Kidney (tissue), 14 donors: ENCODE results near the gene PTH1R. TPM values are rescaled to one million over a fixed set of nuclear protein-coding genes. Genes with fewer than 3 reads are reported as not detected.

ENCODE experiments used
- DNase-seq, 5 donors: peaks; one replicate each; pipeline ENCODE4 v3.0.0-alpha.2; 2013 to 2020
- FAIRE-seq: peaks from 2 replicates; lab custom pipeline; 2012; peaks lifted over from hg19 to GRCh38; lab: Jason Lieb, UNC
- H3K27ac ChIP-seq, 2 donors: one replicate each; pipeline ENCODE4 v1.7.0; 2013; ENCODE audit warnings: low read depth in 2 of 2, low read length in 2 of 2, inconsistent platforms in 1 of 2
- H3K27me3 ChIP-seq: one replicate; pipeline ENCODE4 v1.7.1; 2013; ENCODE audit warnings: low read length, inconsistent platforms; ENCODE audit not compliant: control insufficient read depth, insufficient read depth
- H3K36me3 ChIP-seq, 3 donors: one replicate each; pipeline versions ENCODE4 v1.7.0 to v1.7.1; 2013; ENCODE audit warnings: low read length in 3 of 3, control low read depth in 1 of 3, inconsistent platforms in 1 of 3; ENCODE audit not compliant: insufficient read depth in 3 of 3, control insufficient read depth in 2 of 3
- H3K4me1 ChIP-seq, 3 donors: one replicate each; pipeline versions ENCODE4 v1.7.0 to v1.7.1; 2013; ENCODE audit warnings: low read length in 3 of 3, inconsistent platforms in 1 of 3, low read depth in 1 of 3; ENCODE audit not compliant: control insufficient read depth in 2 of 3, insufficient read depth in 2 of 3
- H3K4me3 ChIP-seq, 3 donors: one replicate each; pipeline versions ENCODE4 v1.7.0 to v1.8.1; 2013; ENCODE audit warnings: low read length in 3 of 3, control low read depth in 1 of 3, inconsistent platforms in 1 of 3
- H3K9ac ChIP-seq, 3 donors: one replicate each; pipeline versions ENCODE4 v1.7.0 to v1.7.1; 2013; ENCODE audit warnings: low read length in 3 of 3, control low read depth in 1 of 3, inconsistent platforms in 1 of 3
- H3K9me3 ChIP-seq, 3 donors: one replicate each; pipeline versions ENCODE4 v1.7.0 to v1.7.1; 2013; ENCODE audit warnings: low read length in 3 of 3, control low read depth in 1 of 3, inconsistent platforms in 1 of 3; ENCODE audit not compliant: control insufficient read depth in 2 of 3, insufficient read depth in 1 of 3
- CTCF ChIP-seq: IDR thresholded peaks from 3 replicates; pipeline ENCODE4 v1.5.1; 2012; ENCODE audit warnings: mild to moderate bottlenecking, moderate library complexity, borderline replicate concordance; ENCODE audit not compliant: insufficient read depth; ENCODE audit errors: extremely low read depth
- intact Hi-C: fragments of 100-400 bp; cut with DNase I; formaldehyde crosslinking; loops from one replicate; pipeline ENCODE4 v1.11.1; 2022
- polyA plus RNA-seq: library from polyadenylated mRNA; stranded (reverse); fragments of 350-450 nt; fragmentation: Illumina TruSeq; extraction: RNeasy Lipid Tissue Mini Kit (QIAGEN cat#74804); gene quantifications from one replicate; pipeline ENCODE4 v1.2.3, GENCODE V29; 2014; ENCODE audit warnings: low read depth, low replicate concordance; ENCODE audit not compliant: insufficient read depth
- total RNA-seq: library from RNA; stranded (reverse); fragmentation: NEBNext Ultra II Directional; extraction: Animal tissue kit (Norgen Biotek cat#: 25700); gene quantifications from one replicate; pipeline ENCODE4 v1.2.1, GENCODE V29; 2021
- donor health status: control.
- donor health status: control.
- donor health status: control.
- donor health status: control.
- donor health status: control.
- donor health status: DM: yes; HTN: yes; CAD: no.
- donor health status: Normal renal cell carcinoma (clear cell type).

PTH1R gene
- total and polyA plus RNA-seq, 2 donors from 2014 or later = 286 to 1,885 TPM

- no peak for DNase-seq
- Histone ChIP-seq H3K4me3 (no peak overlapping the region), H3K27me3 (no peaks in the 10 kb centered on the region), H3K36me3 (no peaks in the 10 kb centered on the region), H3K9ac (no peak overlapping the region), H3K27ac (no peak overlapping the region), H3K4me1 (peaks cover 0 to 12% (median 10%) of the 10 kb centered on the region in 3 donors), H3K9me3 (no peaks in the 10 kb centered on the region)
- FAIRE-seq = no peak
- TF ChIP-seq CTCF = no peak
- intact Hi-C loops = no loop called here
Measured at GRCh38 chr3:46843508-46843907, 34.0 kb upstream of the PTH1R start.

- H3K4me3 ChIP-seq = no peak overlapping the region
- no peaks in the 10 kb centered on the region for H3K27me3 ChIP-seq
- peaks cover 0 to 12% (median 10%) of the 10 kb centered on the region in 3 donors for H3K4me1 ChIP-seq
- DNase-seq = no peak
- no peak for TF ChIP-seq CTCF
- no peaks in the 10 kb centered on the region for H3K36me3 ChIP-seq
- H3K9me3 ChIP-seq = no peaks in the 10 kb centered on the region
- FAIRE-seq = no peak
- H3K9ac ChIP-seq = no peak overlapping the region
- intact Hi-C loops = no loop called here
- no peak overlapping the region for H3K27ac ChIP-seq
Measured at GRCh38 chr3:46844397-46844796, 33.1 kb upstream of the PTH1R start.

GRCh38 chr3:46844881-46845312, 32.6 kb upstream of the PTH1R start:
- H3K36me3 ChIP-seq = no peaks in the 10 kb centered on the region
- FAIRE-seq (no peak), DNase-seq (peak in 3 of 5 donors; percentile 46 to 73 (median 63))
- H3K9ac ChIP-seq = peak overlapping the region in 2 of 3 donors; percentile 33 to 34
- H3K27me3 ChIP-seq = no peaks in the 10 kb centered on the region
- H3K4me1 ChIP-seq = peaks cover 0 to 12% (median 10%) of the 10 kb centered on the region in 3 donors
- intact Hi-C loops = no loop called here
- H3K4me3 ChIP-seq = peak overlapping the region in 2 of 3 donors; percentile 31 to 60
- H3K27ac ChIP-seq = peak overlapping the region in 1 of 2 donors; percentile 63
- TF ChIP-seq CTCF = no peak
- no peaks in the 10 kb centered on the region for H3K9me3 ChIP-seq

- Histone ChIP-seq H3K4me1 (peaks cover 0 to 12% (median 10%) of the 10 kb centered on the region in 3 donors), H3K27ac (peak overlapping the region; percentile 23 to 63), H3K9me3 (no peaks in the 10 kb centered on the region), H3K27me3 (no peaks in the 10 kb centered on the region), H3K4me3 (peak overlapping the region; percentile 0 to 60 (median 31)), H3K9ac (peak overlapping the region in 2 of 3 donors; percentile 33 to 34), H3K36me3 (no peaks in the 10 kb centered on the region)
- FAIRE-seq = no peak
- intact Hi-C loops = no loop called here
- no peak for DNase-seq
- TF ChIP-seq CTCF = no peak
Measured at GRCh38 chr3:46845397-46845859, 32.1 kb upstream of the PTH1R start.
